CD4-positive, CD25-positive, alpha-beta regulatory T cell (primary cell): ENCODE results near the gene BCAR3. TPM values are rescaled to one million over a fixed set of nuclear protein-coding genes. Genes with fewer than 3 reads are reported as not detected.

Source experiments
- ATAC-seq, 2 donors: fragments of 150-1000 bp; cut with Tn5 transposase; one replicate each; pipeline ENCODE4 v1.10.0; 2021; ENCODE audit warnings: low read depth in 2 of 2, moderate number of reproducible peaks in 2 of 2, moderate library complexity in 1 of 2
- DNase-seq, 3 donors: peaks; one replicate each; pipeline versions ENCODE4 v3.0.0 to v3.0.0-alpha.2; 2012 to 2022; ENCODE audit warnings: mixed read lengths in 1 of 3
- H3K27ac ChIP-seq: one replicate; pipeline ENCODE4 v1.7.0; 2013; ENCODE audit warnings: mild to moderate bottlenecking, low read length; ENCODE audit not compliant: insufficient read depth, poor library complexity, severe bottlenecking
- H3K27me3 ChIP-seq: one replicate; pipeline ENCODE4 v1.7.0; 2013; ENCODE audit warnings: low read length; ENCODE audit not compliant: control insufficient read depth, insufficient read depth
- H3K36me3 ChIP-seq: one replicate; pipeline ENCODE4 v1.7.0; 2013; ENCODE audit warnings: mild to moderate bottlenecking, low read length, moderate library complexity; ENCODE audit not compliant: control insufficient read depth, insufficient read depth
- H3K4me1 ChIP-seq: 2 replicates; pipeline ENCODE4 v1.7.0; 2013; ENCODE audit warnings: mild to moderate bottlenecking, low read length; ENCODE audit not compliant: insufficient read depth, control insufficient read depth, poor library complexity, severe bottlenecking
- H3K4me3 ChIP-seq: one replicate; pipeline ENCODE4 v1.7.0; 2013; ENCODE audit warnings: low read depth, mild to moderate bottlenecking, low read length, moderate library complexity
- H3K9me3 ChIP-seq, 2 experiments: 1 replicate in 1 of 2; 2 replicates in 1 of 2; pipeline ENCODE4 v1.7.0; 2013; ENCODE audit warnings: low read length in 2 of 2, mild to moderate bottlenecking in 1 of 2, moderate library complexity in 1 of 2; ENCODE audit not compliant: control insufficient read depth in 2 of 2
- H3K27ac Mint-ChIP-seq, 3 donors: one replicate each; pipeline ENCODE4 v1.8.0; 2020 to 2022; ENCODE audit warnings: mild to moderate bottlenecking in 3 of 3, mixed read lengths in 3 of 3, moderate library complexity in 2 of 3
- H3K27me3 Mint-ChIP-seq: one replicate; pipeline ENCODE4 v1.8.0; 2022; ENCODE audit warnings: mild to moderate bottlenecking, mixed read lengths
- H3K36me3 Mint-ChIP-seq: one replicate; pipeline ENCODE4 v1.8.0; 2020; ENCODE audit warnings: mixed read lengths
- H3K4me1 Mint-ChIP-seq, 4 donors: one replicate each; pipeline ENCODE4 v1.8.0; 2020 to 2022; ENCODE audit warnings: mixed read lengths in 4 of 4, mild to moderate bottlenecking in 1 of 4
- H3K4me3 Mint-ChIP-seq, 4 donors: one replicate each; pipeline ENCODE4 v1.8.0; 2020 to 2022; ENCODE audit warnings: mild to moderate bottlenecking in 4 of 4, mixed read lengths in 4 of 4, moderate library complexity in 3 of 4
- H3K9me3 Mint-ChIP-seq, 7 donors: one replicate each; pipeline ENCODE4 v1.8.0; 2020 to 2022; ENCODE audit warnings: mixed read lengths in 7 of 7, mild to moderate bottlenecking in 3 of 7, moderate library complexity in 2 of 7
- polyA plus RNA-seq, 4 donors: library from polyadenylated mRNA; unstranded; fragments of 300-500 nt; fragmentation: Illumina TruSeq; gene quantifications; one replicate each; pipeline ENCODE4 v1.2.3, GENCODE V29; 2021
- total RNA-seq: library from RNA; stranded (reverse); gene quantifications from one replicate; pipeline ENCODE4 v1.2.3, GENCODE V29; 2022

The BCAR3 gene
- total and polyA plus RNA-seq, 5 donors from 2014 or later = 0.44 to 0.62 (median 0.49) TPM; not detected in 2

DNA sequence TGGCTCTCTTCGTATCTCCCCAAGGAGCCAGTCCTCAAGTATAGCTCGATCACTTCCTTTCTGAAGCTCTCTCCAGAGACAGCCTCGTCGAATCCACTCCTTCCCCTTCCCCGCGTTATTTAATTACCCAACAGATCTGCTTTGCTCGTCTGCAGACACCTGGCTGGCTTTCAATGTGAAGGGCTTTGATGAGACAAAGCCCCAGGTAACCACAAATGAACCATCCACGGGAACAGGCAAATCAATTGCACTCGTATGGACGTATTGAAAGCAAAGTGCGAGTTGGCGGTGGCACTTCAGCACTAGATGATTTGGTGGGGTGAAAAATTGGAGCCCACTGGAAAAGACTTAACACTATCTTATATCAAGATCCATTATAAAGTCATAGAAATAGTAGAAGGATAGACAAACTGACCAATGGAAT, 364 bp upstream of the BCAR3 start:
- Mint-ChIP-seq H3K4me3 (peak overlapping the region in 3 of 4 donors; percentile 63 to 83 (median 68)), H3K36me3 (no peaks in the 10 kb centered on the region), H3K27me3 (peaks cover 69% of the 10 kb centered on the region), H3K27ac (no peak overlapping the region), H3K4me1 (peaks cover 4 to 10% (median 7%) of the 10 kb centered on the region in 4 donors), H3K9me3 (peaks cover 0 to 2% (median 0%) of the 10 kb centered on the region in 7 donors)
- no peaks in the 10 kb centered on the region for H3K36me3 ChIP-seq
- peaks cover 28% of the 10 kb centered on the region for H3K27me3 ChIP-seq
- DNase-seq (no peak), ATAC-seq (no peak)
- no peak overlapping the region for H3K27ac ChIP-seq
- H3K4me3 ChIP-seq = peak overlapping the region; percentile 18
- peaks cover 15% of the 10 kb centered on the region for H3K4me1 ChIP-seq
- H3K9me3 ChIP-seq = no peaks in the 10 kb centered on the region

DNA sequence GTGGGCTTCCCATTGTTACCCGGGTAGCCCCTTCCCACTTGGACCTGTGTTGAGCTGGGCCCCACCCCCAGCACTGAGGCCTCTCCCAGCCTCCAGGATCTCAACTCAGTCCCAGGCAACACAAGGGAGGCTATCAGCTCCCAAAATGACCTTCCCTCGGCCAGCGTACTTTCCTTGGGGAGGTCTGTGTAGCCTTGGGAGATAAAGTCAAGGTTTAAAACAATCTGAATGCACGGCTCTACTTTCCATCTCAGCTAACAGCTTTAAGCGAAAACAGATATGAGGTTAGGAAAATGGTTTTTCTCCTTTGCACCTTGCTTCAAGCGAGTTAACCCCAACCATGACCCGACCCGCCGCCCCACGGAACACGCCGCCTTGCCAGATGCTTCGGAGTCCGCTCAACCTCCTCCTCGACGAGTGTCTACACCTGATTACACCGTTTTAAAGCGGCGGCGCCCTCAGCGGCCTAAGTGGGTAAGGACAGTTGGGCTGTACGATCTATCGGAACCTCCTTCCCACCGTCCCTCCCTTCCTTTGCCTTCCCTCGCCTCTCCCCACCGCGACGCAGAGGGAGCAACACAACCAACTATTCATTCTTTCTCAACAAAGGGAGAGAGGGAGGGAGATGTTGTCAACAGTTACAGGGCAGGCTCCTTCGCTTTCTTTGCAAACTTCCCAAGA, 1.1 kb downstream of the BCAR3 start:
- Histone ChIP-seq H3K4me3 (no peak overlapping the region), H3K36me3 (no peaks in the 10 kb centered on the region), H3K27ac (no peak overlapping the region), H3K27me3 (peaks cover 28% of the 10 kb centered on the region), H3K9me3 (no peaks in the 10 kb centered on the region), H3K4me1 (peaks cover 15% of the 10 kb centered on the region)
- Mint-ChIP-seq H3K4me3 (peak overlapping the region in 3 of 4 donors; percentile 37 to 78 (median 73)), H3K9me3 (peaks cover 0 to 2% (median 0%) of the 10 kb centered on the region in 7 donors), H3K27me3 (peaks cover 64% of the 10 kb centered on the region), H3K36me3 (no peaks in the 10 kb centered on the region), H3K4me1 (peaks cover 4 to 10% (median 7%) of the 10 kb centered on the region in 4 donors), H3K27ac (no peak overlapping the region)
- peak in 1 of 2 donors; percentile 39 for ATAC-seq
- DNase-seq = peak in 1 of 3 donors; percentile 54

DNA sequence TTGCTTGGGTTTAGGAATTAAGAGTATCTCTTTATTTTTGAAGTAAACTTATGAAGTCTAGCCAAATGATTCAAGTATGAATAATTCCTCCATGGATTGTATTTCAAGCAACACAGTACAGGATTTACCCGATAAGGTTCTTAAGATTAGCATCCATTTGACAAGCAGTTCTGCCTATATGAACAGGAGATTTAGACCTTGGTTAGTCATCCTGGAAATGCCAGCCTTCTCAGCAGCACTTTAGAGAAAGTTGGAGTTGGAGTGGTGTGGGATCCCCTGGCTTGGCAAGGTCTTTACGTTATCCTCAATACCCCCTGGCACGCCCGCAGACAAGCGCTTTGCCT, 1.6 kb downstream of the BCAR3 start:
- H3K9me3 Mint-ChIP-seq = peaks cover 0 to 2% (median 0%) of the 10 kb centered on the region in 7 donors
- DNase-seq (no peak), ATAC-seq (no peak)
- Histone ChIP-seq H3K27ac (no peak overlapping the region), H3K4me1 (peaks cover 15% of the 10 kb centered on the region), H3K4me3 (no peak overlapping the region), H3K9me3 (no peaks in the 10 kb centered on the region), H3K27me3 (peaks cover 23% of the 10 kb centered on the region), H3K36me3 (no peaks in the 10 kb centered on the region)
- H3K27me3 Mint-ChIP-seq = peaks cover 64% of the 10 kb centered on the region
- H3K27ac Mint-ChIP-seq = no peak overlapping the region
- no peak overlapping the region for H3K4me3 Mint-ChIP-seq
- peaks cover 4 to 10% (median 7%) of the 10 kb centered on the region in 4 donors for H3K4me1 Mint-ChIP-seq
- no peaks in the 10 kb centered on the region for H3K36me3 Mint-ChIP-seq

DNA sequence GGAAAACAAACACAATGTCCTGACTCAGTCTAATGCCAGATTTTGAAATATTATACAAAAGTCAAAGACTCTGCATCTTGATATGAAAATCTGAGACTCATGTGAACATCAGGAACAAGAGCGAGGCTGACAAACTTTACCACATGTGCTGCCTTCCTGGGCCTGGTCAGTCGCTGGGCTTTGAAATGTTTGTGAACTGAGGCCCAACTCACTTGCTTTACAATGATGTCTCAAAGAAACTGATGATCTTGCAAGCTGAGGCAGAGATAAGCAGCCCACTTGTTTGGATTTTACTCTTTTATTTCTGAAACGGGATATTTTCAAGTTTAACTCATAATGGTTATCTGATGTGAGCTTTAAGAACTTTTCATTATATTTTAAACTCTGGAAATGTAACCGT, 2.1 kb downstream of the BCAR3 start:
- H3K4me1 Mint-ChIP-seq = peaks cover 4 to 10% (median 7%) of the 10 kb centered on the region in 4 donors
- Histone ChIP-seq H3K27me3 (peaks cover 23% of the 10 kb centered on the region), H3K4me3 (no peak overlapping the region), H3K9me3 (no peaks in the 10 kb centered on the region), H3K36me3 (no peaks in the 10 kb centered on the region), H3K27ac (no peak overlapping the region), H3K4me1 (peaks cover 15% of the 10 kb centered on the region)
- H3K27me3 Mint-ChIP-seq = peaks cover 62% of the 10 kb centered on the region
- H3K27ac Mint-ChIP-seq = no peak overlapping the region
- DNase-seq = no peak
- H3K9me3 Mint-ChIP-seq = peaks cover 0 to 2% (median 0%) of the 10 kb centered on the region in 7 donors
- H3K36me3 Mint-ChIP-seq = no peaks in the 10 kb centered on the region
- H3K4me3 Mint-ChIP-seq = no peak overlapping the region
- ATAC-seq = no peak

DNA sequence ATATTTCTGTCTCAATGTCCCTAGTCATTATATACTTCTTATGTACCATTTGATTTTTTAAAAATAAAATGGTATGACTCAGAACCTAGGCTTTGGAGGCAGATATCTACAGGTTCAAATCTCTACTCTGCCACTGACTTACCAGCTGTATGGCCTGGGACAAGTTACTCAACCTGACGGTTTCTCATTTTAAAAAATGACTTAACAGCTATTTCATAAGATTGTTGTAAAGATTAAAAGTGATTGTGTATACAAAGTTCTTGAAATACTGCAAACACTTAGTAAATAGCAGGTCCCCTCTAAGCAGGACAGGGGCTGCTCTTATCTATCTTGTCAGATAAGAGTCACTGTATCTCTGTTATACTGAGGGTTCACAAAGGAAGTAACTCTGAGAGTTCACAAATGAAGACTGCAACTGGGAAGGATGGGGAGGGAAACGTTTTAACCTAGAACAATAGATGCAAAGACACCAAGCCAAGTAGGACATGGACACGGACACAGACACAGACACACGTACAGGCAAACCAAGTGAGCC, 2.6 kb downstream of the BCAR3 start:
- H3K27me3 Mint-ChIP-seq = peaks cover 57% of the 10 kb centered on the region
- no peak for DNase-seq
- Histone ChIP-seq H3K27ac (no peak overlapping the region), H3K27me3 (peaks cover 20% of the 10 kb centered on the region), H3K9me3 (no peaks in the 10 kb centered on the region), H3K4me3 (no peak overlapping the region), H3K4me1 (peaks cover 15% of the 10 kb centered on the region), H3K36me3 (no peaks in the 10 kb centered on the region)
- peaks cover 0 to 2% (median 0%) of the 10 kb centered on the region in 7 donors for H3K9me3 Mint-ChIP-seq
- ATAC-seq = no peak
- no peaks in the 10 kb centered on the region for H3K36me3 Mint-ChIP-seq
- H3K4me3 Mint-ChIP-seq = no peak overlapping the region
- H3K4me1 Mint-ChIP-seq = peaks cover 4 to 10% (median 7%) of the 10 kb centered on the region in 4 donors
- H3K27ac Mint-ChIP-seq = no peak overlapping the region

DNA sequence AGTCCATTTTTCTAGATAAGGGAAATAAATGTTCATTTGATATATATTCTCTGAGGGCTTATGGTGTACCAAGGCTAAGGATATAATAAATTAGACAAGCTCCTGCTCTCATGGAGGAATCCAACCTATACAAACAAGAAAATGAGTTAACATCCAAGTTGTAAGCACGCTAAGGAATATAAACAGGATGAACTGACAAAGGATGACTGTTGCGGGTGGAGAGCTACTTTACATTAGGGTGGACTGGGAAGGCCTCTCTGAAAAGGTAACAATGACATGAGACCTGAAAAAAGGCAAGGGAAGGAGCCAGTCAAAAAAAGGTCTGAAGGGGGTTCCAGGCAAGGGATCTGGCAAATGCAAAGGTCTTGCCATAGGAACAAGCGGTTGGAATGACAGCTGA, 3.1 kb downstream of the BCAR3 start:
- peaks cover 4 to 10% (median 7%) of the 10 kb centered on the region in 4 donors for H3K4me1 Mint-ChIP-seq
- no peak overlapping the region for H3K4me3 Mint-ChIP-seq
- Histone ChIP-seq H3K9me3 (no peaks in the 10 kb centered on the region), H3K27me3 (peaks cover 18% of the 10 kb centered on the region), H3K4me3 (no peak overlapping the region), H3K4me1 (peaks cover 15% of the 10 kb centered on the region), H3K27ac (no peak overlapping the region), H3K36me3 (no peaks in the 10 kb centered on the region)
- no peaks in the 10 kb centered on the region for H3K36me3 Mint-ChIP-seq
- H3K9me3 Mint-ChIP-seq = peaks cover 0 to 2% (median 0%) of the 10 kb centered on the region in 7 donors
- DNase-seq (no peak), ATAC-seq (no peak)
- peaks cover 55% of the 10 kb centered on the region for H3K27me3 Mint-ChIP-seq
- H3K27ac Mint-ChIP-seq = no peak overlapping the region

DNA sequence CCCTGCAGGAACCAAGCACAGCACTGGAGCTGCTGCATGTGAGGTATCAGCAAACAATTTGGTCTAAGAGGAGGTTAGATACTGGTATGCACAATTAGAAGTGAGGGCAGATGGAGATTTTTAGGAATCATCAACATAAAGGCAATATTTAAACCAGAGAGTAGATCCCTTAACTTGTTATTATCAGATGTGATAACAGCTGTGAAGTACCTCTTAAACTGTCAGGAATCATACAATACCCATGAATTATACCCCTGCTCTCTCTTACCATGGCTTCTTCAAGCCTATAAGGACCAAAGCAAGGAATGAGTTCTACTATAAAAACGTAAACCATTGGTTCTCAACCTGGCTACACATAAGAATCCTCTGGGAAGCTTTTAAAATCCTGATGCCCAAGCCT, 3.9 kb downstream of the BCAR3 start:
- peaks cover 11% of the 10 kb centered on the region for H3K27me3 ChIP-seq
- ATAC-seq (no peak), DNase-seq (no peak)
- Mint-ChIP-seq H3K36me3 (no peaks in the 10 kb centered on the region), H3K4me1 (peaks cover 4 to 10% (median 7%) of the 10 kb centered on the region in 4 donors), H3K27me3 (peaks cover 51% of the 10 kb centered on the region), H3K27ac (no peak overlapping the region), H3K9me3 (no peaks in the 10 kb centered on the region), H3K4me3 (no peak overlapping the region)
- no peak overlapping the region for H3K4me3 ChIP-seq
- no peak overlapping the region for H3K27ac ChIP-seq
- H3K36me3 ChIP-seq = no peaks in the 10 kb centered on the region
- H3K9me3 ChIP-seq = no peaks in the 10 kb centered on the region
- peaks cover 15% of the 10 kb centered on the region for H3K4me1 ChIP-seq

DNA sequence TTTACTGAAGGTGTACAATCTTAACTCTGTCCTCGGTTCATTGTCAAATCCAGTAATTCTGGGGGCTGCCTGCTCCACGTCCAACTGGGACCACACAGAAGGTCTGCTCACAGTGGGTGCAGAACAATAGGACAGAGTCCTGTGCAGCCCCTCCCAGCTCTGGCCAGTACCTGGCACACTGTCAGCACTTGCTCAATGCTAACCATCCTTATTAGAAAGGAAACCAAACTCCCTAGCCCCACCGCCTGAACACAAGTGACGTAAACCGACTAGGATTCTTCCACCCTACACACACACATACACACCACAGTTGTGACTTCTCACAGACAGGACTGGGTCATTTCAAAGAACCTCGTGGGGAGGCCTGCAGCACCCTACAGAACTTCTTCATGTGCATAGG, 5.2 kb downstream of the BCAR3 start:
- no peaks in the 10 kb centered on the region for H3K9me3 Mint-ChIP-seq
- no peak overlapping the region for H3K4me3 Mint-ChIP-seq
- Histone ChIP-seq H3K27me3 (peaks cover 7% of the 10 kb centered on the region), H3K9me3 (no peaks in the 10 kb centered on the region), H3K4me3 (no peak overlapping the region), H3K36me3 (no peaks in the 10 kb centered on the region), H3K4me1 (peaks cover 10% of the 10 kb centered on the region), H3K27ac (no peak overlapping the region)
- DNase-seq (no peak), ATAC-seq (no peak)
- H3K36me3 Mint-ChIP-seq = no peaks in the 10 kb centered on the region
- H3K27me3 Mint-ChIP-seq = peaks cover 41% of the 10 kb centered on the region
- H3K4me1 Mint-ChIP-seq = peaks cover 0 to 6% (median 3%) of the 10 kb centered on the region in 4 donors
- H3K27ac Mint-ChIP-seq = no peak overlapping the region
